ENCODE data around the gene NIPAL3.

DNA sequence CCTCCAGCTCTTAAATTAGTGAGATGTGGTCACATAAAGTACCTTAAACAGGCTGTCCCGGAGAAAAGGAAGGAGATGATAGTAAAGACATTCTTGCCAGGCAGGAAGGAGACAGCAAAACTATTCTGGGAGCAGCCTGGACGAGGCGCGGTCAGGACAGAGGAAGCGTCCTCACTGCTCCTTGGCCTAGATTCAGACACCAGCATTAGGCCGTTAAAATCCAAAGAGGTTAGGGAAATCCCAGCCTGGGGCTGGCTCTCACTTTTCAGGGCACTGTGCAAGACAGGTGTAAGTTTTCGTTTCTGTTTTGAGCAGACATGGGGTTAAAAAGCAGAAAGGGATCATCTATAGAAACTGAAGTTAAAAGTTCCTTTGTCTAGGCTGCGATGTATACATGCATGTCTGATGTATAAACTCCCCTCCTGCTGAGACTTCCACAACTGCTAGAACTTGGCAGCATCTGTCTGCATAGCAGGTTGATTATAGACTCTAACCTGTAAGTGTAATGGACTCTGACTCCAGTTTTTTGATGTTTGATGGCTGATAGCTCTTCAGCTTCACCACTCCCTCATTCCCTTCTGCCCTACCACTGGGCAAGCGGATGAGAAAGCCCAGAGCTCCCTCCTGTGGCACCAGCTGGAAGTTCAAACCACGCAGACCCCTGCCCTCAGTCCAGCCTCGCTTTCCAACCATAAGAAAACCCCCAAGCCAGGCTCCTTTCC is 23.6 kb upstream of the NIPAL3 start:
- no peak for TF ChIP-seq POLR2A (IDR thresholded peaks at IDR 0.05)
- TF ChIP-seq CTCF (IDR thresholded peaks at IDR 0.05), result peak; percentile 72 to 91 (median 77)
